Measurements from ENCODE around the gene AMOT.

DNA sequence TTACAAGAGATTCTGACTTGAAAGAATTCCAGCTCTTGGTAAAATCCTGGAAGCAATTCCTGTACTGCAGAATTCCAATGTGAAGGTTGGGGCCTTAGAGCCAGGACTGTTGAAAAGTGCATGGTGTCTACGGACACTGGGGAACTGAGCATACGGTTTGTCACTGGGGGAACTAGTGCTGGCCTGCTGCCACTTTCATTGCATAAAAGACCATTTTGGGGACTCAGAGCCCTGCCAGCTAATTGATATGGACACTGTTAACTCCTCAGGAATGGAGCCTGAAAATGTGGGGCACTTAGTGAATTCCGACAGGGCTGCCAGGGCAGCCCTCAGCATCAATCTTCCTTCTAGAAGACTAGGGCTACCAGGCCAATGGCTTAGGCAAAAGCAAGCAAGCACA lies 55.9 kb downstream of the AMOT start:
- TF ChIP-seq, protein P1, sequence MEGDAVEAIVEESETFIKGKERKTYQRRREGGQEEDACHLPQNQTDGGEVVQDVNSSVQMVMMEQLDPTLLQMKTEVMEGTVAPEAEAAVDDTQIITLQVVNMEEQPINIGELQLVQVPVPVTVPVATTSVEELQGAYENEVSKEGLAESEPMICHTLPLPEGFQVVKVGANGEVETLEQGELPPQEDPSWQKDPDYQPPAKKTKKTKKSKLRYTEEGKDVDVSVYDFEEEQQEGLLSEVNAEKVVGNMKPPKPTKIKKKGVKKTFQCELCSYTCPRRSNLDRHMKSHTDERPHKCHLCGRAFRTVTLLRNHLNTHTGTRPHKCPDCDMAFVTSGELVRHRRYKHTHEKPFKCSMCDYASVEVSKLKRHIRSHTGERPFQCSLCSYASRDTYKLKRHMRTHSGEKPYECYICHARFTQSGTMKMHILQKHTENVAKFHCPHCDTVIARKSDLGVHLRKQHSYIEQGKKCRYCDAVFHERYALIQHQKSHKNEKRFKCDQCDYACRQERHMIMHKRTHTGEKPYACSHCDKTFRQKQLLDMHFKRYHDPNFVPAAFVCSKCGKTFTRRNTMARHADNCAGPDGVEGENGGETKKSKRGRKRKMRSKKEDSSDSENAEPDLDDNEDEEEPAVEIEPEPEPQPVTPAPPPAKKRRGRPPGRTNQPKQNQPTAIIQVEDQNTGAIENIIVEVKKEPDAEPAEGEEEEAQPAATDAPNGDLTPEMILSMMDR (optimal IDR thresholded peaks at IDR 0.05 in 1 of 3, IDR thresholded peaks at IDR 0.05 in 1 of 3, conservative IDR thresholded peaks at IDR 0.05 in 1 of 3; ENCODE audit: extremely low read depth in 1 of 3, insufficient read depth in 2 of 3, low read length in 3 of 3) = no peak
- TF ChIP-seq EZH2 (IDR thresholded peaks at IDR 0.05; ENCODE audit: low read length) = no peak

All from keratinocyte (primary cell).